Stimulated activated CD8-positive, alpha-beta memory T cell treated with anti-CD3 and anti-CD28 coated beads, Interleukin-4, amount 100 ng/mL, for 4 hours (primary cell): ENCODE results near the gene SLIT3.
"Not testable (repeated sequence)": the region's sequence is repeated elsewhere in the genome, so short reads cannot be mapped to it uniquely, and the experiment has no call there.

Experiments used
- DNase-seq, 2 donors: peaks; one replicate each; pipeline ENCODE4 v3.0.0-alpha.2; 2020; ENCODE audit warnings: low read depth in 2 of 2, low spot score in 1 of 2

The SLIT3 gene

GRCh38 chr5:168663276-168664004 is 637.5 kb downstream of the SLIT3 start:
- DNase-seq = no peak

GRCh38 chr5:168661593-168662485 is 639.1 kb downstream of the SLIT3 start:
- no peak for DNase-seq

GRCh38 chr5:168660691-168661090 is 640.2 kb downstream of the SLIT3 start:
- no peak for DNase-seq

GRCh38 chr5:168659286-168659847 is 641.6 kb downstream of the SLIT3 start:
- DNase-seq = no peak

DNA sequence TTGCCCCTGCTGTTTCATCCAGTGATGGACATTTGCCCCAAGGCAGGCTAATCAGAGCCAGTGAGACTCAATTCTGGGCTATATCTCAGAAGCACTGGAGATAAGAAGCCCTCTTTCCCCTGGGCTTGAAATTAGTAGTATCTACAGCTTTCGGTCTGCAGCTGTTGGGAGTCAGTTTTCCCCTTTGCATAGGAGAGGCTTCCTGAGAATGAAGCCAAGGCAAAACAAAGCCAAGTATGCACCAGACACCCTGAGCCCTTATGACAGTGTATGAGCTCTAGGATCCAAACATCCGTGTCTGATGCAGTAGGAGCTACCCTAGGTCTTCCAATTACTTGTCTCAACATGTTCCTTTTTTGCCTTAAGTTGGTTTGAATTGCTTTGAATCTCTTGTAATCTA is 642.5 kb downstream of the SLIT3 start:
- no peak for DNase-seq

DNA sequence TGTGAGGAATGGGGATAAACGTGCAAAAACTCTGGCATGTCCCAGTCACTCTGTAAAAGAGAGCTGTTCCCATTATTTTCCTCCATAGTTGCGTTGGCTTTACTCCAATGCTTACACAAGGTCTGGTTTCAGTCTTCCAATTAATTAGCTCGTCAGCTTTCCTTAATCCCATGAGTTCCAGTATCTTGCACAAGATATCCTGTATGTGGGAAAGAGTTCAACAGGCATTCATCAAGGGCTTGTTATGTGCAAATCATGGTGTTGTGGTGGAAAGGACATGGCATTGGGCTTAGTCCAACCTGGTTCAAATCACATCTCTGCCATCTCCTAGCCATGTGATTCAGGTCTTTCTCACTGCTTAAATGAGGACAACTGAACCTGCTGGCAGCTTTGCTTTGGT is 644.3 kb downstream of the SLIT3 start:
- no peak for DNase-seq

- DNase-seq = no peak
These were observed 645.6 kb downstream of the SLIT3 start for GRCh38 chr5:168655316-168655715.

GRCh38 chr5:168654211-168654721 is 646.7 kb downstream of the SLIT3 start:
- DNase-seq = no peak

DNA sequence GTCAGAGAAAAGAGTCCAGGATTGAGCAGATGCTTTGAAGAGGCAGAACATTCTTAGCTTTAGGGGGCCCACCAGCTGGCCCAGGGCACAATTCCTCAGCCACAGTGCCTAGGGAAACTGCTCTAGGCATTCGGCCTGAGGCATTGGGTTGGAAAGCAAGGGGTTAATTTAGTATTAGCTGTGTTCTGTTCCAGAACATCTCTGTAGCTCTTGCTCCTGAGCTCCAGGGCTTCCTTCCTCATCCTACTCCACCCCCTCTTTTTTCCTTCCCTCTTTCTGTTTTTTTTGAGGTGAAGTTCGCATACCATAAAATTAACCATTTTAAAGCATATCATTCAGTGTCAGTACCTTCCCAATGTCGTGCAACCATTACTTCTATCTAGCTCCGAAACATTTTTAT is 647.3 kb downstream of the SLIT3 start:
- no peak for DNase-seq

DNA sequence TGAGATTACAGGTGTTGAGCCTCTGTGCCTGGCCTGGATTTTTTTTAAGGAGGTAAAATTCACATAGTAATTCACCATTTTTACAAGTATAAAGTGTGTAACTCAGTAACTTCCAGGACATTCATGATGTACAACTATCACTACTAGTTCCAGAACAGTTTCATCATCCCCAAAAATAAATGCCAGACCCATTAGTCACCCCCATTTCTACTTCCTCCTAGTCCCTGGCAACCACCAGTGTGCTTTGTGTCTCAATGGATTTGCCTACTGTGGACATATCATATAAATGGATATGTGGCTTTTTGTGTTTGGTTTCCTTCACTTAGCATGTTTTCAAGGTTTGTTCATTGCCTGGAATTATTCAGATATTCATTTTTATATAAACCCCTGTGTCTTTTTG is 649.3 kb downstream of the SLIT3 start:
- DNase-seq = no peak

- DNase-seq = no peak
These were observed 651.6 kb downstream of the SLIT3 start for GRCh38 chr5:168649306-168649705.

DNA sequence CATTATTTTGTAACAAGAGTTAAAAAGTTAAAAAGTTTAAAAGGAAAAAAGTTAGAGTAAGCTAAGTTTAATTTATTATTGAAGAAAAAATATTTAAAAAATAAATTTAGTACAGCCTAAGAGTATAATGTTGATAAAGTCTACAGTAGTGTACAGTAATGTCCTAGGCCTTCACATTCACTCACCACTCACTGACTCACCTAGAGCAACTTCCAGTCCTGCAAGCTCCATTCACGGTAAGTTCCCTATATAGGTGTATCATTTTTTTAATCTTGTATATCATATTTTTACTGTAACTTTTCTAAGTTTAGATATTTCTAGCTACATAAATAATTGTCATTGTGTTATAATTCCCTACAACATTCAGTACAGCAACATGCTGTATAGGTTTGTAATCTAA is 652.4 kb downstream of the SLIT3 start:
- DNase-seq = no peak

DNA sequence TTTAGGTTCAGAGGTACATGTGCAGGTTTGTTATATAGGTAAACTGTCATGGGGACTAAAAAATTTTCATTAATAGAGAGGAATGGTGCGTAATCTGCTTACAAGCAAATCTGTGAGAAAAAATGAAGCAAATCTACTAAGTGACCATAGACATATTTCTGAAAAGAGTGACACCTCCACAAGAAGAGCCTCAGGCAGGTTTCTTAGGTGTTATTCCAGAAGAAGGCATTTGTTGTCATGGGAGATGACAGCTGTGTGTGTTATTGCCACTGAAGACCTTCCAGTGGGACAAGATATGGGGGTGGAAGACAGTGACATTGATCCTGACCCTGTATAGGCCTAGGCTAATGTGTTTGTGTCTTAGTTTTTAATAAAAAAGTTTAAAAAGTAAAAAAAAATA is 652.9 kb downstream of the SLIT3 start:
- no peak for DNase-seq

- no peak for DNase-seq
These were observed 653.9 kb downstream of the SLIT3 start for GRCh38 chr5:168647083-168647482.

- no peak for DNase-seq
These were observed 654.6 kb downstream of the SLIT3 start for GRCh38 chr5:168646335-168646734.

DNA sequence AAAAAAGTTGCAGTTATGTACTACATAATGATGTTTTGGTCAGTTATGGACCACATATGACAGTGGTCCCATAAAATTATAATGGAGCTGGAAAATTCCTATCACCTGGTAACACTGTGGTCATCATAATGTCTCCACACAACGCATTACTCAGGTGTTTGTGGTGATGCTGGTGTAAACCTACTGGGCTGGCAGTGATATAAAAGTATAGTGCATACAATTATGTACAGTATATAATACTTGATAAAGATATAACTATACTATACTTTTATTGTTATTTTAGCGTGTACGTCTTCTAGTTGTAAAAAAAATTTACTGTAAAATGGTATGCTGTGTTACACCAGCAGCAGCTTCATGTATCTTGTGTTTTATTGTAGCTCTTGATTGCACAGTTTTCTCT is 655.7 kb downstream of the SLIT3 start:
- no peak for DNase-seq

DNA sequence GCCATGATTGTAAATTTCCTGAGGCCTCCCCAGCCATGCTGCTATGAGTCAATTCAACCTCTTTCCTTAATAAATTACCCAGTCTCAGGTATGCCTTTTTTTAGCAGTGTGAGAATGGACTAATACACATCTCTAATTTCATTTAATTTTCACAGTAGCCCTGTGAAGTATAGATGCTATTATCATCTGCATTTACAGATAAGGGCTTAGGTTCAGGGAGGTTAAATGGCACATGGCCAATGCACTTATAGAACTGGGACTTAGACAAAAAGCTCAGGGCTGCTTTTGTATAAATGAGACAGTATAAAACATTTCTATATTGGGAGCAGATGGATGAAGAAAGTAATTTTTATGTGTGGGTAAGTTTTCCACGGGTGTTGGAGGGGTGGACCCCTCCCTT is 658.9 kb downstream of the SLIT3 start:
- no peak for DNase-seq

GRCh38 chr5:168638846-168639245 is 662.1 kb downstream of the SLIT3 start:
- DNase-seq = not testable (repeated sequence)

- no peak for DNase-seq
These were observed 663.1 kb downstream of the SLIT3 start for GRCh38 chr5:168637793-168638192.

- DNase-seq = no peak
These were observed 663.7 kb downstream of the SLIT3 start for GRCh38 chr5:168637281-168637680.

DNA sequence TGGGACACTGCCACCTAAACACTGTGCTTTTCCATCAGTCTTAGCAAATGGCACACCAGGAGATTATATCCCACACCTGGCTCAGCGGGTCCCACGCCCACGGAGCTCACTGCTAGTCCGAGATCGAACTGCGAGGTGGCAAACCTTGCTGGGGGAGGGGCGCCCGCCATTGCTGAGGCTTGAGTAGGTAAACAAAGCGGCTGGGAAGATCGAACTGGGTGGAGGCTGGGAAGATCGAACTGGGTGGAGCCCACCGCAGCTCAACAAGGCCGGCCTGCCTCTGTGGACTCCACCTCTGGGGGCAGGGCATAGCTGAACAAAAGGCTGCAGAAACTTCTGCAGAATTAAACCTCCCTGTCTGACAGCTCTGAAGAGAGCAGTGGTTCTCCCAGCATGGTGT is 670.0 kb downstream of the SLIT3 start:
- DNase-seq = not testable (repeated sequence)

DNA sequence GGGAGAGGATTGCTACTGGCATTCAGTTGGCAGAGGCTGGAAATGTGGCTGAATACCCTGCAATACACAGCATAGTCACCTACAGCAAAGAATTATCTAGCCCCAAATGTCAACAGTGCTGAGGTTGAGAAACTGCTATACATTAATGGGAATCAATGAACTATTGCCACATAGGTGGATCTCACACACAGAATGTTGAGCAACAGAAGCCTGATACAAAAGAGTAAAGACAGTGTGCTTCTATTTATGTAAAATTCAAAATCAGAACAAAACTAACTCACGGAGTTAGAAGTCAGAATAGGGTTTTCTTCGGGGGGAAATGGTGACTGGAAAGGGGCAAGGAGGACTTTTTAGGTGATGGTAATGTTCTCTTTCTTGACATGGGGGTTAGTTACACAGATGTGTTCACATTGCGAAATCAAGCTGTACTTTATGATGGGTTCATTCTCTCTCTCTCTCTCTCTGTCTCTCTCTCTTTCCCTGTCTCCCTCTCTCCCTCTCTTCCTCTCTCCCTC is 676.0 kb downstream of the SLIT3 start:
- DNase-seq = no peak
